Psoas muscle (tissue), 8 donors: ENCODE measurements around the gene ACADS. TPM values are rescaled to one million over a fixed set of nuclear protein-coding genes. Genes with fewer than 3 reads are reported as not detected.

Source experiments
- ATAC-seq, 4 donors: fragments of 200-7000 bp; cut with Tn5 transposase; one replicate each; pipeline ENCODE4 v1.9.1; 2020; ENCODE audit warnings: moderate library complexity in 3 of 4, mild to moderate bottlenecking in 2 of 4
- DNase-seq, 2 donors: peaks; one replicate each; pipeline ENCODE4 v3.0.0-alpha.2; 2020
- H3K27ac ChIP-seq: fragments of 200-600 bp; one replicate; pipeline ENCODE4 v1.8.0; 2022
- H3K27me3 ChIP-seq, 3 donors: fragments of 200-600 bp in 1 of 3; one replicate each; pipeline versions ENCODE4 v1.6.1 to v1.8.0; 2013 to 2022; ENCODE audit warnings: low read length in 2 of 3, mild to moderate bottlenecking in 2 of 3, moderate library complexity in 1 of 3; ENCODE audit not compliant: insufficient read depth in 3 of 3
- H3K36me3 ChIP-seq, 2 donors: fragments of 200-600 bp in 1 of 2; one replicate each; pipeline versions ENCODE4 v1.6.1 to v1.8.0; 2013 to 2022; ENCODE audit warnings: low read depth in 1 of 2, mild to moderate bottlenecking in 1 of 2, moderate library complexity in 1 of 2; ENCODE audit not compliant: insufficient read depth in 1 of 2
- H3K4me1 ChIP-seq: fragments of 200-600 bp; one replicate; pipeline ENCODE4 v1.8.0; 2022
- H3K4me3 ChIP-seq: fragments of 200-600 bp; one replicate; pipeline ENCODE4 v1.8.0; 2022; ENCODE audit warnings: mild to moderate bottlenecking
- H3K9me3 ChIP-seq: fragments of 200-600 bp; one replicate; pipeline ENCODE4 v1.8.0; 2022
- CTCF ChIP-seq: fragments of 200-600 bp; IDR thresholded peaks from one replicate; pipeline ENCODE4 v1.8.0; 2022; ENCODE audit warnings: antibody characterized with exemption
- WGBS, 3 donors: extraction: QIAGEN DNeasy Blood & Tissue Kit; methylation state at CpG; one replicate each; pipeline versions ENCODE4 v1.1.6 to v1.1.7; 2013; 5-methylcytosine and 5-hydroxymethylcytosine counted together
- intact Hi-C, 2 donors: fragments of 100-400 bp; cut with DNase I; formaldehyde crosslinking; loops; one replicate each; pipeline versions ENCODE4 v1.11.0 to v1.14.2; 2022
- polyA plus RNA-seq, 3 donors: library from polyadenylated mRNA; stranded (reverse); fragments of 200-250 nt; gene quantifications; one replicate each; pipeline ENCODE4 v1.2.3, GENCODE V29; 2013
- total RNA-seq, 4 donors: library from RNA; stranded (reverse); fragmentation: NEBNext Ultra II Directional in 2 of 4; extraction: Animal tissue kit (Norgen Biotek cat#: 25700) in 2 of 4; gene quantifications; one replicate each; pipeline versions ENCODE4 v1.2.1 to v1.2.4, GENCODE V29; 2021 to 2023
- donor health status: healthy with polysubstance abuse.
- donor health status: DM: no; HTN: no; CAD: no; lungs with moderate emphysema.
- donor health status: Bipolar disorder and iron deficiency.
- donor health status: healthy.
- donor health status: DM: yes; HTN: yes; CAD: no.
- donor health status: DM: no; HTN: no; CAD: no.
- donor health status: DM: no; HTN: no; CAD: no.
- donor health status: DM: yes; HTN: yes; CAD: no.

The ACADS gene
- total and polyA plus RNA-seq, 7 donors, result 81.9 to 120 (median 106) TPM

GRCh38 chr12:120734210-120734609 is 8.6 kb downstream of the ACADS start:
- DNase-seq, result no peak
- no peak overlapping the region for H3K27ac ChIP-seq
- H3K4me3 ChIP-seq, result no peak overlapping the region
- ATAC-seq, result no peak
- H3K9me3 ChIP-seq, result no peaks in the 10 kb centered on the region
- peaks cover 0 to 58% of the 10 kb centered on the region in 2 donors for H3K36me3 ChIP-seq
- 87 to 93% (median 88%) methylated on average over 10 of the region's 10 CpGs for WGBS, 3 donors
- H3K4me1 ChIP-seq, result no peaks in the 10 kb centered on the region
- TF ChIP-seq CTCF, result no peak
- H3K27me3 ChIP-seq, result no peaks in the 10 kb centered on the region
- intact Hi-C loops, result no loop called here

- no peak overlapping the region for H3K4me3 ChIP-seq
- no peaks in the 10 kb centered on the region for H3K9me3 ChIP-seq
- no peaks in the 10 kb centered on the region for H3K4me1 ChIP-seq
- no peaks in the 10 kb centered on the region for H3K27me3 ChIP-seq
- DNase-seq (no peak), ATAC-seq (no peak)
- no peak overlapping the region for H3K27ac ChIP-seq
- TF ChIP-seq CTCF, result no peak
- intact Hi-C loops, result no loop called here
- H3K36me3 ChIP-seq, result peaks cover 0 to 52% of the 10 kb centered on the region in 2 donors
- WGBS, 3 donors, result 92 to 96% (median 94%) methylated on average over 2 to 3 of the region's 3 CpGs
Measured at GRCh38 chr12:120735181-120735580, 9.6 kb downstream of the ACADS start.

GRCh38 chr12:120736404-120737331 is 11.0 kb downstream of the ACADS start:
- H3K4me1 ChIP-seq, result peaks cover 2% of the 10 kb centered on the region
- H3K9me3 ChIP-seq, result no peaks in the 10 kb centered on the region
- H3K27ac ChIP-seq, result no peak overlapping the region
- no peak overlapping the region for H3K4me3 ChIP-seq
- intact Hi-C loops, result no loop called here
- ATAC-seq, result no peak
- TF ChIP-seq CTCF, result no peak
- no peaks in the 10 kb centered on the region for H3K27me3 ChIP-seq
- no peak for DNase-seq
- WGBS, 3 donors, result 89 to 92% (median 91%) methylated on average over 36 to 38 of the region's 38 CpGs
- H3K36me3 ChIP-seq, result peaks cover 0 to 39% of the 10 kb centered on the region in 2 donors

GRCh38 chr12:120737557-120738251 is 12.1 kb downstream of the ACADS start:
- Histone ChIP-seq H3K9me3 (no peaks in the 10 kb centered on the region), H3K4me1 (peaks cover 6% of the 10 kb centered on the region), H3K27me3 (no peaks in the 10 kb centered on the region), H3K36me3 (peaks cover 0 to 39% of the 10 kb centered on the region in 2 donors), H3K4me3 (no peak overlapping the region), H3K27ac (no peak overlapping the region)
- WGBS, 3 donors, result 86 to 89% (median 87%) methylated on average over 24 to 25 of the region's 25 CpGs
- intact Hi-C loops, result no loop called here
- DNase-seq, result no peak
- no peak for ATAC-seq
- no peak for TF ChIP-seq CTCF
